ENCODE results near the gene FEN1.

- no peak for TF ChIP-seq CTCF (IDR thresholded peaks at IDR 0.05)
- TF ChIP-seq POLR2A (IDR thresholded peaks at IDR 0.05), result no peak
Measured at GRCh38 chr11:61838501-61838900, 45.8 kb downstream of the FEN1 start.

All from body of pancreas (tissue), 4 donors.